ENCODE data around the gene TRNT1. TPM values are rescaled to one million over a fixed set of nuclear protein-coding genes. Genes with fewer than 3 reads are reported as not detected.

Gene TRNT1
- total and polyA plus RNA-seq, 2 of the 8 experiments (the other 6 are each of a cell fraction or from before 2014, with no cell fraction given), result 7.2 to 33.1 TPM

DNA sequence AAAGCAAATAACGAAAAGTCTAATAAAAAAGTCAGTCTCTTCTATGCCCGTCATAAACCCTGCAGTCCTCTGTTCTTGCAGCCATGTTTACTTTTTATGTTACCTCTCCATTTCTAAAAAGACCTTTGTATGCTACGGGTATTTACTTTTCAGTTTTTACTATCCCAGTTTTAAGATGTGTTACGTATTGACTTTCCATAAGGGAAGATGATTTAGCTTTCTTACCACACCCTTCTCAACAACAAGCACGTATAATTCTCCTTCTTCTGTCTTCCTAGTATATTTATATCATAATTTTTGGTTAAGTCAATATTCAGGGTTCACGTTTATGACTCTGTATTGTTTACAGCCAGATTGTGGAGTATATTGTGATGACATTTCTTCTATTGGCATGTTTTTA lies 10.8 kb downstream of the TRNT1 start (continued):
- no peak for TF ChIP-seq SP2 (IDR thresholded peaks at IDR 0.05; ENCODE audit: low read length)
- no peak for TF ChIP-seq EGR1 (IDR thresholded peaks at IDR 0.05; ENCODE audit: borderline replicate concordance, low read depth, low read length)
- no peak for TF ChIP-seq SIN3A (conservative IDR thresholded peaks at IDR 0.05 in 1 of 2, IDR thresholded peaks at IDR 0.05 in 1 of 2; ENCODE audit: low read depth in 1 of 2, low read length in 2 of 2)
